ENCODE measurements around the gene TEKTIP1.

- TF ChIP-seq EZH2 (IDR thresholded peaks at IDR 0.05; ENCODE audit: borderline replicate concordance, insufficient read depth, low read length, poor library complexity, severe bottlenecking) (no peak), CTCF (IDR thresholded peaks at IDR 0.05; ENCODE audit: poor library complexity, severe bottlenecking) (no peak), MXI1 (conservative IDR thresholded peaks at IDR 0.05; ENCODE audit: poor library complexity, severe bottlenecking) (no peak)
These were observed 1.9 kb upstream of the TEKTIP1 start for GRCh38 chr19:3537101-3537437.

Measured in neural cell (in vitro differentiated cells).